Loucy (cell line): ENCODE data around the gene ANO10.
"Not testable (repeated sequence)": the region's sequence is repeated elsewhere in the genome, so short reads cannot be mapped to it uniquely, and the experiment has no call there.

Experiments
- H2AFZ ChIP-seq: fragments of 200-600 bp; sonication (generic); 2 replicates; pipeline ENCODE4 v1.6.0; 2016; ENCODE audit warnings: antibody characterized with exemption, mild to moderate bottlenecking, low read length, moderate library complexity
- H3F3A ChIP-seq: fragments of 200-600 bp; 2 replicates; pipeline ENCODE4 v1.6.0; 2016; ENCODE audit warnings: antibody characterized with exemption, low read depth, mild to moderate bottlenecking
- H3K27me3 ChIP-seq: fragments of 200-600 bp; sonication (generic); 2 replicates; pipeline ENCODE4 v1.6.1; 2014; ENCODE audit warnings: low read length, mild to moderate bottlenecking; ENCODE audit not compliant: insufficient read depth, poor library complexity, severe bottlenecking
- H3K36me3 ChIP-seq: fragments of 200-600 bp; sonication (generic); 2 replicates; pipeline ENCODE4 v1.6.1; 2016; ENCODE audit warnings: low read length; ENCODE audit not compliant: insufficient read depth
- H3K4me1 ChIP-seq: fragments of 200-600 bp; sonication (generic); 2 replicates; pipeline ENCODE4 v1.5.1; 2014; ENCODE audit warnings: low read length, mild to moderate bottlenecking; ENCODE audit not compliant: insufficient read depth, poor library complexity, severe bottlenecking
- H3K4me2 ChIP-seq: fragments of 200-600 bp; sonication (generic); 2 replicates; pipeline ENCODE4 v1.6.0; 2014; ENCODE audit warnings: antibody characterized with exemption, low read length, low read depth, mild to moderate bottlenecking; ENCODE audit not compliant: poor library complexity, severe bottlenecking
- H3K4me3 ChIP-seq: fragments of 200-600 bp; sonication (generic); 2 replicates; pipeline ENCODE4 v1.5.1; 2014; ENCODE audit warnings: low read length, mild to moderate bottlenecking, mixed read lengths; ENCODE audit not compliant: poor library complexity, severe bottlenecking
- H3K79me2 ChIP-seq: fragments of 200-600 bp; sonication (generic); 2 replicates; pipeline ENCODE4 v1.6.1; 2014; ENCODE audit warnings: low read length; ENCODE audit not compliant: insufficient read depth
- H3K9ac ChIP-seq: fragments of 200-600 bp; sonication (generic); 2 replicates; pipeline ENCODE4 v1.6.0; 2014; ENCODE audit warnings: mild to moderate bottlenecking, low read depth, low read length, moderate library complexity; ENCODE audit not compliant: poor library complexity, severe bottlenecking
- H3K9me2 ChIP-seq: fragments of 200-600 bp; sonication (generic); replicated peaks from 2 replicates; pipeline ENCODE4 v1.6.1; 2016; ENCODE audit warnings: low read depth, low read length, mixed read lengths
- H3K9me3 ChIP-seq: fragments of 200-600 bp; sonication (generic); 2 replicates; pipeline ENCODE4 v1.6.1; 2014; ENCODE audit warnings: mild to moderate bottlenecking, antibody characterized with exemption, low read length, low read depth; ENCODE audit not compliant: insufficient read depth
- H4K20me1 ChIP-seq: fragments of 200-600 bp; sonication (generic); 2 replicates; pipeline ENCODE4 v1.6.0; 2014; ENCODE audit warnings: antibody characterized with exemption, low read length, mild to moderate bottlenecking; ENCODE audit not compliant: insufficient read depth, poor library complexity, severe bottlenecking
- EZH2phosphoT487 ChIP-seq: fragments of 200-600 bp; IDR thresholded peaks from 2 replicates; pipeline ENCODE4 v1.6.1; 2018; ENCODE audit warnings: antibody characterized with exemption, mild to moderate bottlenecking, moderate library complexity, borderline replicate concordance
- TF ChIP-seq, protein P1 (sequence below): fragments of 200-600 bp; sonication (generic); conservative IDR thresholded peaks from 2 replicates; pipeline ENCODE4 v1.5.1; 2014; ENCODE audit warnings: mild to moderate bottlenecking, antibody characterized with exemption, low read length

ANO10 gene

GRCh38 chr3:43544277-43544676 is 77.5 kb downstream of the ANO10 start:
- H3K4me2 ChIP-seq, H3K9me2 ChIP-seq, H3K79me2 ChIP-seq, H2AFZ ChIP-seq, H3K9ac ChIP-seq, H3K36me3 ChIP-seq, H3K4me1 ChIP-seq, H3K27me3 ChIP-seq, H3K4me3 ChIP-seq, H3K9me3 ChIP-seq, H3F3A ChIP-seq, H4K20me1 ChIP-seq: not testable (repeated sequence)
- TF ChIP-seq, protein P1, sequence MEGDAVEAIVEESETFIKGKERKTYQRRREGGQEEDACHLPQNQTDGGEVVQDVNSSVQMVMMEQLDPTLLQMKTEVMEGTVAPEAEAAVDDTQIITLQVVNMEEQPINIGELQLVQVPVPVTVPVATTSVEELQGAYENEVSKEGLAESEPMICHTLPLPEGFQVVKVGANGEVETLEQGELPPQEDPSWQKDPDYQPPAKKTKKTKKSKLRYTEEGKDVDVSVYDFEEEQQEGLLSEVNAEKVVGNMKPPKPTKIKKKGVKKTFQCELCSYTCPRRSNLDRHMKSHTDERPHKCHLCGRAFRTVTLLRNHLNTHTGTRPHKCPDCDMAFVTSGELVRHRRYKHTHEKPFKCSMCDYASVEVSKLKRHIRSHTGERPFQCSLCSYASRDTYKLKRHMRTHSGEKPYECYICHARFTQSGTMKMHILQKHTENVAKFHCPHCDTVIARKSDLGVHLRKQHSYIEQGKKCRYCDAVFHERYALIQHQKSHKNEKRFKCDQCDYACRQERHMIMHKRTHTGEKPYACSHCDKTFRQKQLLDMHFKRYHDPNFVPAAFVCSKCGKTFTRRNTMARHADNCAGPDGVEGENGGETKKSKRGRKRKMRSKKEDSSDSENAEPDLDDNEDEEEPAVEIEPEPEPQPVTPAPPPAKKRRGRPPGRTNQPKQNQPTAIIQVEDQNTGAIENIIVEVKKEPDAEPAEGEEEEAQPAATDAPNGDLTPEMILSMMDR: peak; percentile 75

GRCh38 chr3:43542328-43543043 is 79.3 kb downstream of the ANO10 start:
- H3K9me2 ChIP-seq: no peaks in the 10 kb centered on the region
- no peak overlapping the region for H3K4me2 ChIP-seq
- TF ChIP-seq EZH2phosphoT487: no peak
- TF ChIP-seq, protein P1: no peak

GRCh38 chr3:43540624-43541023 is 81.2 kb downstream of the ANO10 start:
- no peak for TF ChIP-seq EZH2phosphoT487
- TF ChIP-seq, protein P1: no peak
- Histone ChIP-seq H4K20me1 (no peaks in the 10 kb centered on the region), H2AFZ (no peak overlapping the region), H3K9me3 (no peaks in the 10 kb centered on the region), H3F3A (no peaks in the 10 kb centered on the region), H3K4me1 (no peaks in the 10 kb centered on the region), H3K9me2 (no peaks in the 10 kb centered on the region), H3K79me2 (no peaks in the 10 kb centered on the region), H3K9ac (no peak overlapping the region), H3K4me2 (no peak overlapping the region), H3K36me3 (no peaks in the 10 kb centered on the region), H3K27me3 (no peaks in the 10 kb centered on the region), H3K4me3 (no peak overlapping the region)

More at GRCh38 chr3:43542328-43543043, 79.3 kb downstream of the ANO10 start:
- Histone ChIP-seq H3K79me2 (no peaks in the 10 kb centered on the region), H3K4me1 (no peaks in the 10 kb centered on the region), H3K9me3 (no peaks in the 10 kb centered on the region), H3K9ac (no peak overlapping the region), H3K36me3 (no peaks in the 10 kb centered on the region), H4K20me1 (no peaks in the 10 kb centered on the region), H3K4me3 (no peak overlapping the region), H3F3A (no peaks in the 10 kb centered on the region), H3K27me3 (no peaks in the 10 kb centered on the region), H2AFZ (no peak overlapping the region)
